SW 1271 (cell line): ENCODE results near the gene CDT1.

Experiments
- DNase-seq, 2 experiments: peaks; one replicate each; lab custom pipeline; 2025; lab: John Stamatoyannopoulos, UW

CDT1 gene

DNA sequence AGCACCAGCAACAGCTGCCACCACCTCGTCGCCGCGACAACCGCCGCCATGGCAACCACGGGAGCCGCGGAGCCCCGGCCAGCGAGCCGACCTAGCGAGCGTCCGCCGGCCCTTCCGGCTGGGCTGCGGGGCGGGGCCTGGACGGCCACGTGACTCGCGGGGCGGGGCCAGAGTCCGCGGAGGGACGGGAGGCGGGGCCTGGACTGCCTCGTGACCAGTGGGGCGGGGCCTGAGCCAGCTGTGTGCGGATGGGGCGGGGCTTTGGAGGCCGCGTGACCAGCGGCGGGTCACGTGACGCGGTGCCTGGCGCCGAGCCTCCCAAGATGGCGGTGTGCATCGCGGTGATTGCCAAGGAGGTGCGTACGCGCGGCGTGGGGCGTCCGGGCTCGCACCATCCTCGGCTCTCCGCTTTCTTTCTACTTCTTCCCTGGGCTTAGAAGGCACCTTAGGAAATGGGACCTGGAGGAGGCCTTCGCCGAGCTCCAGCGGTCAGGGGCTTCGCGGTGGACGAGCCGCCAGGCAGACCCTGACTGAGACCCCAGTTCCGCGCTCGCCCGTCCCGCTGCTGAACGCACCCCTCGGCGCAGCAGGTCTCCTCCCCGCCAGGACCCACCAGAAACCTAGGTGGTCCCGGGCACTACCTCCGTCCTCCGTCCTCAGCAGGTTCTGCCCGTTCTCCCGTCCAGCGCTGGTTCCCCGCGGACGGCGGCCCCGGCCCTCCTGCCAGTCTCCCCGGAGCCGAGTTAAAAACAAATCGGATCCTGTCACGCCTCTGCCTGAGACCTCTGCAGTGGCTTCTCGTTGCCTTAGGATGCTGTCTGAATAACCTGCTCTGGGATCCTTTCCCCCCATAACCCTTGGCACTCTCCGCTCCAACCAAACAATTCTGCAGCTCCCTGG, 53.5 kb downstream of the CDT1 start, which contains the start of the genes GALNS and TRAPPC2L:
Gene GALNS (minus strand): TSS at position 120 of the 900 bp plus-strand sequence. CDS start 70 bp downstream, at position 50.
Gene TRAPPC2L (plus strand): TSS at position 300 of the 900 bp plus-strand sequence. CDS start 24 bp downstream, at position 324.
- DNase-seq, result peak; percentile 39 to 87

DNA sequence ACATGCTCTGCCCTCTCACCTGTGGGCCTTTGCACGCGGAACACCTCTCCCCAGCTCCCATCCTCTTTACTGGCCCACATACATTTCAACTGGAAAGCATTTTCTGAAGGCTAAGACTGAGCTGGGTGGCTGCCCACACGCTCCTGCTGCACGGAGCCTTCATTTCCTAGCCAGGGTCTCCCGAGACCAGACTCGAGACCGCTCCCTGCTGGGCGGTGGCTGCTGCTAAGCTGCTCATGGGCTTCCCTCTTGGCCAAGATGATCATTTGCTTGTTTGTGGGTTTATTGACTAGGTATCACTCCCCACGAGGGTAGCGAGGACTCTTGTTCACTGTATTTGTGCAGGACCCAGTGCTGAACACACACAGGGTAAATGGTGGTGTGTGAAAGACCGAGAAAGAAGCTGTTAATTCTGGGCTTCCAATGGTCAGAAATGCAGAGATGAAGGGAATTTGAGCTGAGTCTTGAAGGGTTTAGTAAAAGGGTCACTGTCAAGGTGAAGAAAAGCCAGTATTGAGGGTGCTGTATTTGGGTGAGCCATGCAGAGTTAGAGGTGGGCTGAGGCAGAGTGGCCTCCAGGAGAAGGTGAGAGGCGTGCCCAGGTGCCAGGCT, 54.2 kb downstream of the CDT1 start:
- DNase-seq, result peak in 1 of 2 experiments; percentile 46
